HG02870 (cell line): Measurements from ENCODE around the gene STAP2.

ENCODE experiments used
- ATAC-seq: cut with Tn5 transposase; IDR thresholded peaks from one replicate; pipeline ENCODE4 v1.9.1; 2021; ENCODE audit warnings: mild to moderate bottlenecking, moderate library complexity; ENCODE audit not compliant: unreplicated experiment

The STAP2 gene

GRCh38 chr19:4371247-4372164 is 32.9 kb upstream of the STAP2 start:
- ATAC-seq, result no peak

- ATAC-seq, result no peak
Observed at GRCh38 chr19:4370418-4371041, 31.9 kb upstream of the STAP2 start.

GRCh38 chr19:4369888-4370260 is 31.2 kb upstream of the STAP2 start:
- ATAC-seq, result peak; percentile 26

- ATAC-seq, result peak; percentile 39
Observed at GRCh38 chr19:4369109-4369887, 30.7 kb upstream of the STAP2 start.

GRCh38 chr19:4368128-4368820 is 29.6 kb upstream of the STAP2 start:
- ATAC-seq, result no peak

- ATAC-seq, result no peak
Observed at GRCh38 chr19:4367781-4368127, 29.1 kb upstream of the STAP2 start.

GRCh38 chr19:4367336-4367723 is 28.7 kb upstream of the STAP2 start:
- ATAC-seq, result no peak

- no peak for ATAC-seq
Observed at GRCh38 chr19:4366666-4367335, 28.2 kb upstream of the STAP2 start.

- ATAC-seq, result no peak
Observed at GRCh38 chr19:4365791-4366665, 27.4 kb upstream of the STAP2 start.

GRCh38 chr19:4365341-4365740 is 26.7 kb upstream of the STAP2 start:
- no peak for ATAC-seq

- ATAC-seq, result no peak
Observed at GRCh38 chr19:4363571-4364304, 25.1 kb upstream of the STAP2 start.

GRCh38 chr19:4362831-4363545 is 24.4 kb upstream of the STAP2 start:
- no peak for ATAC-seq

GRCh38 chr19:4362101-4362828 is 23.6 kb upstream of the STAP2 start:
- ATAC-seq, result no peak

GRCh38 chr19:4361152-4362046 is 22.8 kb upstream of the STAP2 start:
- no peak for ATAC-seq

GRCh38 chr19:4360641-4361151 is 22.1 kb upstream of the STAP2 start:
- ATAC-seq, result no peak

GRCh38 chr19:4360081-4360569 is 21.5 kb upstream of the STAP2 start:
- no peak for ATAC-seq
